Activated naive CD4-positive, alpha-beta T cell treated with anti-CD3 and anti-CD28 coated beads for 36 hours (primary cell): Measurements from ENCODE around the gene TMBIM6. TPM values are rescaled to one million over a fixed set of nuclear protein-coding genes. Genes with fewer than 3 reads are reported as not detected.

Experiments used
- CTCF ChIA-PET: fragments of 350-600 bp; sonication (Branson Sonifier 250); formaldehyde crosslinking; loops from one replicate; lab custom pipeline; 2021; ENCODE audit warnings: antibody characterized with exemption; lab: Charles Lee
- DNase-seq: peaks from one replicate; pipeline ENCODE4 v3.0.0-alpha.2; 2020
- H3K27ac Mint-ChIP-seq: one replicate; pipeline ENCODE4 v1.8.0; 2021; ENCODE audit warnings: mild to moderate bottlenecking, mixed read lengths
- H3K27me3 Mint-ChIP-seq: one replicate; pipeline ENCODE4 v1.8.0; 2021; ENCODE audit warnings: low read depth, mixed read lengths
- H3K36me3 Mint-ChIP-seq: one replicate; pipeline ENCODE4 v1.8.0; 2021; ENCODE audit warnings: low read depth, mixed read lengths
- H3K4me1 Mint-ChIP-seq: one replicate; pipeline ENCODE4 v1.8.0; 2021; ENCODE audit warnings: low read depth, mixed read lengths
- H3K4me3 Mint-ChIP-seq: one replicate; pipeline ENCODE4 v1.8.0; 2021; ENCODE audit warnings: mild to moderate bottlenecking, moderate library complexity, mixed read lengths
- H3K9me3 Mint-ChIP-seq: one replicate; pipeline ENCODE4 v1.8.0; 2021; ENCODE audit warnings: mixed read lengths
- intact Hi-C: fragments of 100-400 bp; cut with micrococcal nuclease; formaldehyde crosslinking; loops from one replicate; pipeline ENCODE4 v1.15.1; 2023
- total RNA-seq, 2 experiments: library from RNA; stranded (reverse); gene quantifications; one replicate each; pipeline ENCODE4 v1.2.3, GENCODE V29; 2021

The TMBIM6 gene
- total RNA-seq, 2 experiments from 2014 or later: 466 to 498 TPM

DNA sequence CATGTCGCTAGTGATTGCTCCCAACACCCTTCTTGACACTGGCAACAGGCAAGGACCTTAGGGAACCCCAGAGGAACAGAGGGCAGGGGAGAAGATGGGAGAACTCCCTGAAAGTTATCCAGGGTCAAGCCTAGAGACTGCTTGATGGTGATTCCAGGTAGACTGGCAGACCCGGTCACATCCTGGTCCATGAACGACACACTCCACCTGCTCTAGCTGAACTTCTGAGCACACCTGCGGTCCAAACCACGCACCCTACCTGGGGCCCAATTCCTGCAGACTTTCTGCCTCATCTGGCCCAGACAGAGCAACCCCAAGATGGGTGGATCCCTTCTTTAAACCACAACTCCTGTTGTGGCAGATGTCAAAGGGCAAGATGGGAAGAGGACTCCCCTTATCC, 52.7 kb downstream of the TMBIM6 start:
- peak overlapping the region; percentile 12 for H3K27ac Mint-ChIP-seq
- no peaks in the 10 kb centered on the region for H3K27me3 Mint-ChIP-seq
- CTCF ChIA-PET: no interaction called here
- no peaks in the 10 kb centered on the region for H3K4me1 Mint-ChIP-seq
- no peak overlapping the region for H3K4me3 Mint-ChIP-seq
- intact Hi-C loops: no loop called here
- no peak for DNase-seq
- no peaks in the 10 kb centered on the region for H3K36me3 Mint-ChIP-seq
- no peaks in the 10 kb centered on the region for H3K9me3 Mint-ChIP-seq

DNA sequence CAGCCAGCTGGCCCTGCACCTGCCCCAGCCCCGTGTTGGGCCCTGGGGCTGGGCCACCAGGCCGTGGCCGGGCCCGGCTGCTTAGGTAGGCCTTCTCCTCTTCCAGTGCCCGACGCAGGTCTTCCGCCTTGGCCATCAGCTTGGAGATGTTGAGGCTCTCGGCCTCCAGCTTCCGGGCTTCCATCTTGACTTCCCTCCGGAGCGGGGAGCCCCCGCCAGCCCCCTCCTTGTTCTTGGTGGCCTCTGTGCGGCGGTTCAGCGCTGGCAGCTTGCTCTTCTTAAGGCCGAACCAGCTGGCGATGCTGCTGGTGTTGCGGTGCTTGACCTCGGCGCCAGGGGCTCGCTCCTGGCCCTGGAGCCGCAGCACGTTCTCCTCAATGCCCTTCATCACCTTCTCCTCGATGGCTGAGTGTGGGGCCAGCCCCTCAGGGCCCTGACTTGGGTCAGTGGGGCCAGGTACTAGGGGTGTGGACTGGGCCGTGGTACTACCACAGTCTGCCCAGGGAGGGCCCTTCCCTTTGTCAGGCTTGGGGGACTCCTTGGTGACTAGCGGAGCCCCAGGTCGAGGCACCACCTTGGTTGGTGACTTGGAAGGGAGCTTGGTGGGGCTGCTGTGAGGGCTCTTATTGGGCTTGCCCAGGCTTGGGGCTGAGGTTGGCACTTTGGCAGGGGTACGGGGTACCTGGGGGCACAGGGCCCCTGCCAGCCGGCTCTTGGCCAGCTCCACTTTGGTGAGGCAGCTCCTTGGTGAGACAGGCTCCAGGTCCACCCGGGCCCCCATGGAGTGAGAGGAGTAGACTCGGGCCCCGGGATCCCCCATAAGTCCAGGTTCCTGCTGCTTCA, 53.7 kb downstream of the TMBIM6 start:
- H3K36me3 Mint-ChIP-seq: no peaks in the 10 kb centered on the region
- DNase-seq: no peak
- no peaks in the 10 kb centered on the region for H3K9me3 Mint-ChIP-seq
- H3K27ac Mint-ChIP-seq: no peak overlapping the region
- H3K4me3 Mint-ChIP-seq: no peak overlapping the region
- H3K4me1 Mint-ChIP-seq: no peaks in the 10 kb centered on the region
- CTCF ChIA-PET: interaction anchor here (1.5 kb wide), 1 partner anchor 25 kb away, joined by 4 read pairs; no protein-coding TSS in a partner anchor
- intact Hi-C loops: no loop called here
- no peaks in the 10 kb centered on the region for H3K27me3 Mint-ChIP-seq

DNA sequence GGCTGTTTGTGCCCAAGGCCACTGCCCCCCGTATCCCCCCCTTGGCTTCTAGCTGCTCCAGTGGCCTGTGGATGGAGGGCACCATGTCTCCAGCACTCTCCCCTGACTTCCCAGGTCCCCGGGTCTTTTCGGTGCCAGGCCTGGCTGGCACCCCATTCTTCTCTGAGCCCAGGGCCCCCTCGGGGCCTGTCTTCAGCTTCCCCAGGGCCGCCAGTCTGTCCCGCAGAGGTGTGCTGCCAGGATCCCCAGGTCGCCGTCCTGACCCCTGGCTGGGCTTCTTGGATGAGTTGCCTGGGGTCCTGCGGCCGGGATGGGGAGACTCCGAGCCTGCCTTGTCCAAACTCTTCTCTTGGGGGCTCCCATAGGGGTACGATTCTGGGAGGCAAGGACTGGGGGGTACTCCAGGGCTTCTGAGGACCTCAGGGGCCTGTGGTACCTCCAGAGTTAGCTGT, 54.3 kb downstream of the TMBIM6 start:
- no peaks in the 10 kb centered on the region for H3K27me3 Mint-ChIP-seq
- no peak overlapping the region for H3K4me3 Mint-ChIP-seq
- no peak overlapping the region for H3K27ac Mint-ChIP-seq
- intact Hi-C loops: no loop called here
- DNase-seq: no peak
- CTCF ChIA-PET: interaction anchor here (0.7 to 1.5 kb wide), 3 partner anchors 25 to 360 kb away, joined by 3 to 6 read pairs (median 4); no protein-coding TSS in a partner anchor
- no peaks in the 10 kb centered on the region for H3K36me3 Mint-ChIP-seq
- no peaks in the 10 kb centered on the region for H3K9me3 Mint-ChIP-seq
- no peaks in the 10 kb centered on the region for H3K4me1 Mint-ChIP-seq

GRCh38 chr12:49796155-49796554, 54.8 kb downstream of the TMBIM6 start:
- Mint-ChIP-seq H3K9me3 (no peaks in the 10 kb centered on the region), H3K27ac (no peak overlapping the region), H3K27me3 (no peaks in the 10 kb centered on the region), H3K4me1 (no peaks in the 10 kb centered on the region), H3K36me3 (no peaks in the 10 kb centered on the region), H3K4me3 (no peak overlapping the region)
- DNase-seq: no peak
- intact Hi-C loops: no loop called here
- CTCF ChIA-PET: interaction anchor here (0.7 to 2.9 kb wide), 4 partner anchors 18 to 360 kb away, joined by 3 to 14 read pairs (median 5); no protein-coding TSS in a partner anchor

GRCh38 chr12:49796606-49797448, 55.5 kb downstream of the TMBIM6 start:
- intact Hi-C loops: no loop called here
- H3K4me3 Mint-ChIP-seq: no peak overlapping the region
- no peaks in the 10 kb centered on the region for H3K36me3 Mint-ChIP-seq
- no peak for DNase-seq
- H3K9me3 Mint-ChIP-seq: no peaks in the 10 kb centered on the region
- H3K4me1 Mint-ChIP-seq: no peaks in the 10 kb centered on the region
- no peaks in the 10 kb centered on the region for H3K27me3 Mint-ChIP-seq
- CTCF ChIA-PET: interaction anchor here (0.7 to 2.9 kb wide), 4 partner anchors 19 to 359 kb away, joined by 3 to 14 read pairs (median 5); no protein-coding TSS in a partner anchor
- H3K27ac Mint-ChIP-seq: no peak overlapping the region

DNA sequence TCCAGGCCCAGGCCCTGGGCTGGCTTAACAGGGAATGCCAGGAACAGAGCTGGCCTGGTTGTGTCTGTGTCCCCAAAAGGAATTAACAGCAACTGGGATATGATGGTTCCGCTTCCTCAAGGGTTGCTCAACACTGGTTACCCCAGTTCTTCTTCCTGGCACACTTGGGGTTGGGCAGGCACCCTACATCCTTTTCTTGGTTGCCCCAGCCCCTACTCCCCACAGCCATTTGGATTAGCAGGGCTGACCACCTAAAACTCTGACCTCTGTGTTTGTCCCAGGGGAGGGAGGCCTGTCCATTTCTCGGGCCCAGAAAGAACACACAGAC, 56.1 kb downstream of the TMBIM6 start:
- H3K27ac Mint-ChIP-seq: no peak overlapping the region
- no peak overlapping the region for H3K4me3 Mint-ChIP-seq
- intact Hi-C loops: no loop called here
- CTCF ChIA-PET: interaction anchor here (0.9 to 2.9 kb wide), 5 partner anchors 19 to 273 kb away, joined by 3 to 14 read pairs (median 4); no protein-coding TSS in a partner anchor
- no peaks in the 10 kb centered on the region for H3K4me1 Mint-ChIP-seq
- H3K27me3 Mint-ChIP-seq: no peaks in the 10 kb centered on the region
- DNase-seq: no peak
- H3K36me3 Mint-ChIP-seq: no peaks in the 10 kb centered on the region
- no peaks in the 10 kb centered on the region for H3K9me3 Mint-ChIP-seq

DNA sequence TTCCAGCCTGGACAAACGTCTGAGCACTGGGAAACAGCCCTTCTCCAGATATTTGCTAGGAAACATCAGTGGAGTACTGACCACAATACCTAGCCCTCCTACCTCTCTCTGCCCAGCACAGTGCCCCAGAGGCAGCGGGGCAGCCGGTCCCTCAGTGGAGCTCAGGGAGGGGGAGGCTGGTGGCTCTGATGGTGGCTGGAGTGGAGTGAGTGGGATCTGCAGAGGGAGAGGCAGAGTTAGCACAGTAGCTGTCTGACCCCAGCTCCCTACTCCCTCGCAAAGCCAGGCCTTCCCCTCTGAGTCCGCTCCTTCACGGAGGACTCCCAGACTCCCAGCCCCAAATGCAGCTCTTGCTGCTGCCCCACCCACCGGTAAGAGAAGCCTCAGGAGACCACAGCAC, 56.9 kb downstream of the TMBIM6 start:
- H3K27ac Mint-ChIP-seq: no peak overlapping the region
- CTCF ChIA-PET: interaction anchor here (0.6 to 2.9 kb wide), 6 partner anchors 20 to 392 kb away, joined by 3 to 14 read pairs (median 4); no protein-coding TSS in a partner anchor
- no peak overlapping the region for H3K4me3 Mint-ChIP-seq
- intact Hi-C loops: no loop called here
- no peaks in the 10 kb centered on the region for H3K27me3 Mint-ChIP-seq
- H3K36me3 Mint-ChIP-seq: no peaks in the 10 kb centered on the region
- no peaks in the 10 kb centered on the region for H3K4me1 Mint-ChIP-seq
- no peak for DNase-seq
- H3K9me3 Mint-ChIP-seq: no peaks in the 10 kb centered on the region

DNA sequence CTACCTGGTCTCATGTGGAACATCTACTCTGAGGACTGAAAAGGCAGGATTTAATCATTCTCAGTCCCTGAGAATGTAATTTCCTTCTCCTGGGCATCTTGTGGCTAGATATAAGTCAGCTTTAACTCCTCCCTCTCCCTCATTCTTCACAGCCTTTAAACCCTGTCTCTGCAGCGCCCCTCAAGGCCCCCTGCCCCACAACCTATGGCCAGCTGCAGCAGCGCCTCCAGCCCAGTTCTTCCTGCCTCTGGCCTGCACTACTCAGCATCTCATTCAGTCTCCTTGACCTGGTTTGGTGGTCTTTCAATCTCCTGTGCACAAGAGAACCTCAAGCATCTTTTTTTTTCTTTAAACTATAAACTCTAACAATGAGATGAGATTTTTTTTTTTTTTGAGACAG, 57.6 kb downstream of the TMBIM6 start:
- no peak overlapping the region for H3K27ac Mint-ChIP-seq
- CTCF ChIA-PET: interaction anchor here (0.6 to 2.9 kb wide), 6 partner anchors 21 to 282 kb away, joined by 3 to 14 read pairs (median 4); no protein-coding TSS in a partner anchor
- no peaks in the 10 kb centered on the region for H3K36me3 Mint-ChIP-seq
- DNase-seq: no peak
- H3K27me3 Mint-ChIP-seq: no peaks in the 10 kb centered on the region
- H3K9me3 Mint-ChIP-seq: no peaks in the 10 kb centered on the region
- H3K4me3 Mint-ChIP-seq: no peak overlapping the region
- intact Hi-C loops: no loop called here
- H3K4me1 Mint-ChIP-seq: no peaks in the 10 kb centered on the region

DNA sequence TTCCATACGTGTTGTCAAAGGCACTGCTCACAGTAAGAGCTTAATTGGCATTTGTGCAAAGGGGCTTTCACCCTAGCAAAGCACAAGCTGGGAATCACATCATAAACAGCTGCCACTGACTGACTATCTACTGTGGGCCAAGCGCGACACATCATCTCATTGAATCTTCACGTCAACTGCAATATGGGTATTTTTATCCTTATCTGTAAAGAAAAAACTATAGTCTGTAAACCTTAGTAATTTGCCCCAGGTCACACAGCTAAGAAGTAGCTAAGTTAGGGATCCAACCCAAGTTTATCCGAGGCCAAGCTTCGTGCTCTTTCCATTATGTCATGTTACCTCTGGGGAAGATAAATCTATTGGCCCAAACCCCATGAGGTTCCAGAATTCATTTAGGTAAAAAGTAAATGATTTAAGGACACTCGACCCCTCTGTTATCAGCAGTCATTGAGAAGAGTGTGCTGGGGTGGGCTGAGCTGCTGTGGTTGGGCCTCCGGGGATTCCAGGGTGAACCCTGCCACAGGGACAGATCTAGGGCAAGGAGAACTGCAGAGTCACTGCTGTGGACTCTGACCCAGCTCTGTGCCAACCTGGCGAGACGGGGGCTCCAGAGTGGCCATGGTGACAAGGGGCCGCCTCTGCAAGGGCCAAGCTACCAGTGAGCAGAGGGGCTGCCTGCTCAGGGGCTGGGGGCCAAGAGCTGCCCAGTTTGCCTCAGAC, 59.2 kb downstream of the TMBIM6 start:
- Mint-ChIP-seq H3K27ac (no peak overlapping the region), H3K36me3 (no peaks in the 10 kb centered on the region), H3K9me3 (no peaks in the 10 kb centered on the region), H3K27me3 (no peaks in the 10 kb centered on the region), H3K4me1 (no peaks in the 10 kb centered on the region), H3K4me3 (no peak overlapping the region)
- CTCF ChIA-PET: interaction anchor here (0.9 to 1.0 kb wide), 3 partner anchors 10 to 66 kb away, joined by 4 to 5 read pairs (median 5); no protein-coding TSS in a partner anchor
- intact Hi-C loops: no loop called here
- DNase-seq: no peak

GRCh38 chr12:49801141-49802063, 60.0 kb downstream of the TMBIM6 start:
- no peaks in the 10 kb centered on the region for H3K36me3 Mint-ChIP-seq
- H3K27me3 Mint-ChIP-seq: no peaks in the 10 kb centered on the region
- H3K9me3 Mint-ChIP-seq: no peaks in the 10 kb centered on the region
- H3K27ac Mint-ChIP-seq: no peak overlapping the region
- CTCF ChIA-PET: interaction anchor here (1.0 kb wide), 2 partner anchors 11 to 39 kb away, joined by 4 to 5 read pairs; no protein-coding TSS in a partner anchor
- intact Hi-C loops: no loop called here
- no peaks in the 10 kb centered on the region for H3K4me1 Mint-ChIP-seq
- DNase-seq: no peak
- H3K4me3 Mint-ChIP-seq: no peak overlapping the region
